ENCODE measurements around the gene CWF19L1. TPM values are rescaled to one million over a fixed set of nuclear protein-coding genes. Genes with fewer than 3 reads are reported as not detected.
A peak's percentile ranks its signal among the peaks of the same experiment; 100 is the strongest.

CWF19L1 gene
- total and polyA plus RNA-seq, 2 of the 13 experiments (the other 11 are each of a cell fraction or from before 2014, with no cell fraction given), result 13.6 to 42.1 TPM

DNA sequence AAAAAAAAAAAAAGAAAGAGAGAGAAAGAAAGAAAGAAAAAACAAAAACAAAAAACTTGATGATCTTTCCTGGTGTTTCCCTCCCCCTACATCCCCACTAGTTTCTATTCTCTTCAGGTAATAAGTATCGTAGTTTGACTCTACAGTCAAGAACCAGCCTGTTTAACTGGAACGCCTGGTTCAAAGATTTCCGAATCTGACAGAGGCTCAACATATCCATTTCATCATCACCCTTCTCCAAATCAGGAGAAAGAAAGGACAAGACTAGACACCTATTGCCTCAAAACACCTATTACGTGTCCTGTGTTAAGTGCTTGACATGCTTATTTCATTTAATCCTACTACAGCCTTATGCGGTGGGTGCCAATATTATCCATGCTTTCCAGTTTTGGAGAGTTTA lies 39.4 kb upstream of the CWF19L1 start:
- Histone ChIP-seq H3K79me2 (ENCODE audit: insufficient read depth, low read length) (no peaks in the 10 kb centered on the region), H3K27me3 (ENCODE audit: control insufficient read depth in 1 of 2, insufficient read depth in 2 of 2, low read length in 2 of 2) (0 out of 5 replicates have a peak, but pooled peaks cover 0 to 6% of the 10 kb centered on the region in 2 experiments), H3K9me3 (ENCODE audit: low read length) (no peaks in the 10 kb centered on the region), H3K4me2 (ENCODE audit: low read depth, low read length) (no peak overlapping the region), H3K4me3 (replicated peaks in 1 of 3; ENCODE audit: insufficient read depth in 1 of 3, low read depth in 2 of 3, low read length in 3 of 3) (no peak overlapping the region), H3K4me1 (ENCODE audit: insufficient read depth, low read length) (peaks cover 19% of the 10 kb centered on the region), H3K36me3 (replicated peaks in 1 of 2; ENCODE audit: control insufficient read depth in 1 of 2, insufficient read depth in 2 of 2, low read length in 2 of 2) (no peaks in the 10 kb centered on the region), H2AFZ (ENCODE audit: low read length) (no peak overlapping the region), H3K9ac (ENCODE audit: insufficient read depth, low read depth, low read length) (no peak overlapping the region), H4K20me1 (ENCODE audit: insufficient read depth, low read length) (no peaks in the 10 kb centered on the region), H3K27ac (ENCODE audit: extremely low read length, insufficient read depth, low read length) (no peak overlapping the region)
- ChIA-PET POLR2A (no interaction called here), CTCF (ENCODE audit: low intra/inter-chr PET ratio, low total read pairs) (no interaction called here)
- in situ Hi-C loops (cut with HindIII; ENCODE audit: extremely low pct_ligation_motif_present, low pct_unique_long_range_greater_than_20kb) (no loop called here), intact Hi-C loops (cut with micrococcal nuclease; ENCODE audit: unreplicated experiment) (no loop called here)
- no peak for ATAC-seq
- no TSS peak for BruUV-seq (replicated peaks)
- WGBS (ENCODE audit: low lambda C conversion rate), result 56% methylated on average over 5 of the region's 5 CpGs
- no peak for DNase-seq (ENCODE audit: low spot score)
- no peak for TF ChIP-seq POLR2G (IDR thresholded peaks at IDR 0.05; ENCODE audit: low read depth, low read length)
- no peak for TF ChIP-seq NR3C1 (CRISPR knock-in tag; IDR thresholded peaks at IDR 0.05)
- no peak for TF ChIP-seq ZMYM3 (CRISPR knock-in tag; IDR thresholded peaks at IDR 0.05)
- TF ChIP-seq ZNF143 (CRISPR knock-in tag; IDR thresholded peaks at IDR 0.05), result no peak
- no peak for FAIRE-seq

DNA sequence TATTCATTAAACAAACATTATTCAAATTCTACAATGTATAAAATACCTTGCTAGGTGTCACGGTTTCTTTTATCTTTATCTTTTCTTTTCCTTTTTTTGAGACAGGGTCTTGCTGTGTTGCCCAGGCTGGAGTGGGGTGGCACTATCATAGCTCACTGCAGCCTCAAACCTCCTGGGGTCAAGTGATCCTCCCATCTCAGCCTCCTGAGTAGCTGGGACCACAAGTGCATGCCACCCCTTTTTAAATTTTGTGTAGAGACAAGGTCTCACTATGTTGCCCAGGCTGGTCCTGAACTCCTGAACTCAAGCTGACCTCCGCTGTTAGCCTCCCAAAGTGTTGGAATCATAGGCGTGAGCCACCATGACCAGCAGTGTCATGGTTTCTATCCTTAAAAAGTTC lies 37.0 kb upstream of the CWF19L1 start:
- Histone ChIP-seq H3K9me3 (ENCODE audit: low read length) (no peaks in the 10 kb centered on the region), H2AFZ (ENCODE audit: low read length) (no peak overlapping the region), H3K27ac (ENCODE audit: extremely low read length, insufficient read depth, low read length) (no peak overlapping the region), H3K79me2 (ENCODE audit: insufficient read depth, low read length) (no peaks in the 10 kb centered on the region), H4K20me1 (ENCODE audit: insufficient read depth, low read length) (no peaks in the 10 kb centered on the region), H3K9ac (ENCODE audit: insufficient read depth, low read depth, low read length) (no peak overlapping the region), H3K36me3 (replicated peaks in 1 of 2; ENCODE audit: control insufficient read depth in 1 of 2, insufficient read depth in 2 of 2, low read length in 2 of 2) (no peaks in the 10 kb centered on the region), H3K27me3 (ENCODE audit: control insufficient read depth in 1 of 2, insufficient read depth in 2 of 2, low read length in 2 of 2) (0 out of 5 replicates have a peak, but pooled peaks cover 0 to 6% of the 10 kb centered on the region in 2 experiments), H3K4me2 (ENCODE audit: low read depth, low read length) (no peak overlapping the region), H3K4me3 (replicated peaks in 1 of 3; ENCODE audit: insufficient read depth in 1 of 3, low read depth in 2 of 3, low read length in 3 of 3) (no peak overlapping the region), H3K4me1 (ENCODE audit: insufficient read depth, low read length) (peaks cover 36% of the 10 kb centered on the region)
- no peak for DNase-seq (ENCODE audit: low spot score)
- CTCF ChIA-PET (ENCODE audit: low intra/inter-chr PET ratio, low total read pairs), result interaction anchor here (1.3 to 2.6 kb wide), 2 partner anchors 129 to 215 kb away, joined by 3 to 25 read pairs; partner anchors contain the start of gene SEC31B
- ATAC-seq, result no peak
- FAIRE-seq, result no peak
- intact Hi-C loops (cut with micrococcal nuclease; ENCODE audit: unreplicated experiment), result no loop called here
- in situ Hi-C loops (cut with HindIII; ENCODE audit: extremely low pct_ligation_motif_present, low pct_unique_long_range_greater_than_20kb), result no loop called here
- TF ChIP-seq ZNF121 (CRISPR knock-in tag; IDR thresholded peaks at IDR 0.05) (peak; percentile 44; the same call in 1 of the 2 replicates), MLLT10 (CRISPR knock-in tag; IDR thresholded peaks at IDR 0.05) (no peak)
- WGBS (ENCODE audit: low lambda C conversion rate), result 80% methylated on average over 3 of the region's 3 CpGs
- POLR2A ChIA-PET, result no interaction called here
- no TSS peak for BruUV-seq (replicated peaks)

Data from HepG2 (cell line).